Transverse colon (tissue), 4 donors: Measurements from ENCODE around the gene HMGCS2.

Experiments
- EP300 ChIP-seq: sonication (generic); formaldehyde crosslinking; IDR thresholded peaks from one replicate; pipeline ENCODE4 v1.6.1; 2017; ENCODE audit warnings: antibody characterized with exemption, low read depth
- POLR2A ChIP-seq: fragments of 450-650 bp; IDR thresholded peaks from one replicate; pipeline ENCODE4 v1.6.1; 2016; ENCODE audit warnings: antibody characterized with exemption, mild to moderate bottlenecking, moderate library complexity
- POLR2AphosphoS5 ChIP-seq, 3 donors: sonication (generic); formaldehyde crosslinking; IDR thresholded peaks; one replicate each; pipeline ENCODE4 v1.6.1; 2016; ENCODE audit warnings: antibody characterized with exemption in 3 of 3
- TF ChIP-seq, protein P1 (sequence below), 5 experiments: fragments of 200-600 bp in 3 of 5; fragments of 450-650 bp in 2 of 5; sonication (generic) in 3 of 5; IDR thresholded peaks; 1 replicate in 2 of 5; 2 replicates in 3 of 5; pipeline ENCODE4 v1.5.1; 2016 to 2017; ENCODE audit warnings: antibody characterized with exemption in 5 of 5, inconsistent platforms in 3 of 5, mild to moderate bottlenecking in 2 of 5, moderate library complexity in 1 of 5

DNA sequence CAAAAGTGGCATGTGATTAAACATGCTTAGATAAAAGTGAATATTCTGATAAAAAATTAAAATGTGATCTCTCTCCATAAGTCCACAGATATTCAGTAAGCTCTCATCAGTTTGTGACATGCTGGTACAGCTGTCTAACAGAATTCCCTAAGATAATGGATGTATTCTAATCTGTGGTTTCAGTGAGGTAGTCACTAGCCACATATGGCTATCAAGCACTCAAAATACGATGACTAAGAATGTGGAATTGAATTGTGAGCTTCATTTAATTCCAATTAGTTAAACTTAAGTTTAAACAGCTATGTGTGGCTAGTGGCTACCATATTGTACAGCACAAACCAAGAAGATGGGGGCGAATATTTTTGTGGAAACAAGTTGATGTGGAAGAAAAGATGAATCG is 46.7 kb upstream of the HMGCS2 start:
- TF ChIP-seq, protein P1, sequence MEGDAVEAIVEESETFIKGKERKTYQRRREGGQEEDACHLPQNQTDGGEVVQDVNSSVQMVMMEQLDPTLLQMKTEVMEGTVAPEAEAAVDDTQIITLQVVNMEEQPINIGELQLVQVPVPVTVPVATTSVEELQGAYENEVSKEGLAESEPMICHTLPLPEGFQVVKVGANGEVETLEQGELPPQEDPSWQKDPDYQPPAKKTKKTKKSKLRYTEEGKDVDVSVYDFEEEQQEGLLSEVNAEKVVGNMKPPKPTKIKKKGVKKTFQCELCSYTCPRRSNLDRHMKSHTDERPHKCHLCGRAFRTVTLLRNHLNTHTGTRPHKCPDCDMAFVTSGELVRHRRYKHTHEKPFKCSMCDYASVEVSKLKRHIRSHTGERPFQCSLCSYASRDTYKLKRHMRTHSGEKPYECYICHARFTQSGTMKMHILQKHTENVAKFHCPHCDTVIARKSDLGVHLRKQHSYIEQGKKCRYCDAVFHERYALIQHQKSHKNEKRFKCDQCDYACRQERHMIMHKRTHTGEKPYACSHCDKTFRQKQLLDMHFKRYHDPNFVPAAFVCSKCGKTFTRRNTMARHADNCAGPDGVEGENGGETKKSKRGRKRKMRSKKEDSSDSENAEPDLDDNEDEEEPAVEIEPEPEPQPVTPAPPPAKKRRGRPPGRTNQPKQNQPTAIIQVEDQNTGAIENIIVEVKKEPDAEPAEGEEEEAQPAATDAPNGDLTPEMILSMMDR (IDR thresholded peaks at IDR 0.05) = no peak
- TF ChIP-seq POLR2A (no peak), EP300 (no peak), POLR2AphosphoS5 (IDR thresholded peaks at IDR 0.05) (no peak)
